ENCODE data around the gene THOC6.

THOC6 gene

GRCh38 chr16:2991566-2992261 is 32.1 kb upstream of the THOC6 start:
- DNase-seq (ENCODE audit: low spot score) = no peak

GRCh38 chr16:2992383-2993081 is 31.3 kb upstream of the THOC6 start:
- no peak for DNase-seq (ENCODE audit: low spot score)

GRCh38 chr16:2996298-2996697 is 27.5 kb upstream of the THOC6 start:
- DNase-seq (ENCODE audit: low spot score) = no peak

- no peak for DNase-seq (ENCODE audit: low spot score)
Measured at GRCh38 chr16:2999929-3000328, 23.9 kb upstream of the THOC6 start.

- DNase-seq (ENCODE audit: low spot score) = no peak
Measured at GRCh38 chr16:3000540-3000939, 23.3 kb upstream of the THOC6 start.

GRCh38 chr16:3001316-3001715 is 22.5 kb upstream of the THOC6 start:
- DNase-seq (ENCODE audit: low spot score) = no peak

GRCh38 chr16:3003582-3004270 is 20.1 kb upstream of the THOC6 start:
- DNase-seq (ENCODE audit: low spot score) = peak; percentile 97

GRCh38 chr16:3004319-3004718 is 19.5 kb upstream of the THOC6 start:
- DNase-seq (ENCODE audit: low spot score) = no peak

- DNase-seq (ENCODE audit: low spot score) = peak; percentile 43
Measured at GRCh38 chr16:3004781-3005284, 19.0 kb upstream of the THOC6 start.

- DNase-seq (ENCODE audit: low spot score) = no peak
Measured at GRCh38 chr16:3007059-3007956, 16.5 kb upstream of the THOC6 start.

- DNase-seq (ENCODE audit: low spot score) = no peak
Measured at GRCh38 chr16:3007957-3008689, 15.7 kb upstream of the THOC6 start.

GRCh38 chr16:3008690-3009037 is 15.2 kb upstream of the THOC6 start:
- no peak for DNase-seq (ENCODE audit: low spot score)

- DNase-seq (ENCODE audit: low spot score) = peak; percentile 66
Measured at GRCh38 chr16:3009568-3010390, 14.1 kb upstream of the THOC6 start.

GRCh38 chr16:3010510-3010909 is 13.3 kb upstream of the THOC6 start:
- no peak for DNase-seq (ENCODE audit: low spot score)

- no peak for DNase-seq (ENCODE audit: low spot score)
Measured at GRCh38 chr16:3012246-3012645, 11.6 kb upstream of the THOC6 start.

GRCh38 chr16:3012828-3013420 is 10.9 kb upstream of the THOC6 start, which contains the start of gene CLDN9:
CLDN9 (plus strand) TSS chr16:3012923; CDS start chr16:3013363, 440 bp downstream.
- no peak for DNase-seq (ENCODE audit: low spot score)

- DNase-seq (ENCODE audit: low spot score) = no peak
Measured at GRCh38 chr16:3013491-3013951, 10.3 kb upstream of the THOC6 start.

GRCh38 chr16:3013998-3014690 is 9.7 kb upstream of the THOC6 start:
- no peak for DNase-seq (ENCODE audit: low spot score)

- no peak for DNase-seq (ENCODE audit: low spot score)
Measured at GRCh38 chr16:3014971-3015370, 8.9 kb upstream of the THOC6 start.
